ENCODE measurements around the gene BSG. TPM values are rescaled to one million over a fixed set of nuclear protein-coding genes. Genes with fewer than 3 reads are reported as not detected.

The BSG gene
- 654 to 745 TPM (median 712 TPM) in 5 replicates for total RNA-seq (2022; extraction: Qiagen RNA extraction; ENCODE audit: low read depth)

GRCh38 chr19:572140-572742 lies at the start of gene BSG:
Gene BSG, plus strand, starts transcription at chr19:572596. Its CDS starts 39 bp downstream, at chr19:572635.

GRCh38 chr19:531753-532560 lies 40.4 kb upstream of the BSG start, which contains the start of gene CDC34:
Gene CDC34, plus strand, starts transcription at chr19:531760. Its CDS starts 172 bp downstream, at chr19:531932.

DNA sequence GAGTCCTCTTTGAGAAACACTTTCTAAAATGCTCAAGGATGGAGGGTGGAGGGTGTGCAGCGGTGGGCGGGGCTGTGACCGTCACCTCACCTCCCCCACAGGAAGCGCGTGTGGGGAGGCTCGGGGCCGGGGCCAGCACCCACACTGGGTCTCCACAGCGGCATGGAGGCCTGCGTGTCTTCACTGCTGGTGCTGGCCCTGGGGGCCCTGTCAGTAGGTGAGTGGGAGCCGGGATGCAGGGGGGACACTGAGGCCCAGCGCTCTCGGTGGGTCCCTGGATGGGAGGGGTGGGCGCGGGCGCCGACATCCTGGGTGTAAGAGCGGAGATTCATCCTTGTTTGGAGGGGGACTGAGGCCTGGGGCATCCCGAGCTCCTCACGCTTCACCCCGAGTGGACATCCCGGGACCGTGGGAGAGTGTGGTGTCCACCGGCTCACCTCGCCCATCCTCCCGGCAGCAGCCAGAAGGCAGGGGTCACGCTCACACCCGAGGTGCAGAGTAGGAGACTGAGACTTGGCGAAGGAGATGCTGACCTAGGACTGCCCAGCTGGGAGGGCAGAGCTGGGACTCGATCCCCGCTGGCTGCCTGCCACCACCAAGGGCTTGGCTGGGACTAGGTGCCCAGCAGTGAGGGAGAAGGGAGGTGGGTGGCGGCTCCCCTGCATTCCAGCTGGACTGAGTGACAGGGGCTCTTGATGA lies 28.3 kb upstream of the BSG start, which contains the start of gene GZMM:
GZMM (plus strand) TSS at position 144 of the 699 bp plus-strand sequence; CDS start at position 163, 19 bp downstream.

GRCh38 chr19:589693-590395 lies 17.4 kb downstream of the BSG start, which contains the start of gene HCN2:
Gene HCN2, plus strand, starts transcription at chr19:589881. Its CDS starts 65 bp downstream, at chr19:589946.

Other genes starting within 250 kb of the BSG start
- 14.4 to 22.9 TPM (median 18.8 TPM) in 5 replicates for gene MIER2, start 227.8 kb upstream of the BSG start, total RNA-seq (2022; extraction: Qiagen RNA extraction; ENCODE audit: low read depth)
- 0.24 to 0.59 TPM (median 0.53 TPM) in 5 replicates for gene C2CD4C, start 163.4 kb upstream of the BSG start, total RNA-seq (2022; extraction: Qiagen RNA extraction; ENCODE audit: low read depth)
- 0.71 to 1.3 TPM (median 0.85 TPM) in 5 replicates for gene SHC2, start 111.6 kb upstream of the BSG start, total RNA-seq (2022; extraction: Qiagen RNA extraction; ENCODE audit: low read depth)
- 0.28 to 0.46 TPM (median 0.35 TPM) in 4 of 5 replicates, not detected in the other for gene MADCAM1, start 76.1 kb upstream of the BSG start, total RNA-seq (2022; extraction: Qiagen RNA extraction; ENCODE audit: low read depth)
- gene TPGS1, start 65.1 kb upstream of the BSG start, total RNA-seq (2022; extraction: Qiagen RNA extraction; ENCODE audit: low read depth) = 11.5 to 18.7 TPM (median 16.6 TPM) in 5 replicates
- 63.8 to 108 TPM (median 105 TPM) in 5 replicates for gene CDC34, start 40.8 kb upstream of the BSG start, total RNA-seq (2022; extraction: Qiagen RNA extraction; ENCODE audit: low read depth)
- gene GZMM, start 28.5 kb upstream of the BSG start, total RNA-seq (2022; extraction: Qiagen RNA extraction; ENCODE audit: low read depth) = 0.46 to 0.57 TPM (median 0.47 TPM) in 4 of 5 replicates, not detected in the other
- gene HCN2, start 17.3 kb downstream of the BSG start, total RNA-seq (2022; extraction: Qiagen RNA extraction; ENCODE audit: low read depth) = 28.0 to 41.1 TPM (median 39.0 TPM) in 5 replicates
- gene POLRMT, start 60.9 kb downstream of the BSG start, total RNA-seq (2022; extraction: Qiagen RNA extraction; ENCODE audit: low read depth) = 79.8 to 102 TPM (median 97.1 TPM) in 5 replicates
- gene FGF22, start 67.3 kb downstream of the BSG start, total RNA-seq (2022; extraction: Qiagen RNA extraction; ENCODE audit: low read depth) = 0.58 to 1.1 TPM (median 0.88 TPM) in 5 replicates
- 54.9 to 71.5 TPM (median 67.0 TPM) in 5 replicates for gene RNF126, start 90.6 kb downstream of the BSG start, total RNA-seq (2022; extraction: Qiagen RNA extraction; ENCODE audit: low read depth)
- gene FSTL3, start 103.8 kb downstream of the BSG start, total RNA-seq (2022; extraction: Qiagen RNA extraction; ENCODE audit: low read depth) = 118 to 154 TPM (median 135 TPM) in 5 replicates
- gene PRSS57, start 122.9 kb downstream of the BSG start, total RNA-seq (2022; extraction: Qiagen RNA extraction; ENCODE audit: low read depth) = 0.13 TPM in 1 of 5 replicates, not detected in the others
- 10.0 to 17.7 TPM (median 15.2 TPM) in 5 replicates for gene PALM, start 136.3 kb downstream of the BSG start, total RNA-seq (2022; extraction: Qiagen RNA extraction; ENCODE audit: low read depth)
- gene MISP, start 178.5 kb downstream of the BSG start, total RNA-seq (2022; extraction: Qiagen RNA extraction; ENCODE audit: low read depth) = 75.0 to 98.0 TPM (median 94.7 TPM) in 5 replicates
- 223 to 257 TPM (median 229 TPM) in 5 replicates for gene PTBP1, start 224.9 kb downstream of the BSG start, total RNA-seq (2022; extraction: Qiagen RNA extraction; ENCODE audit: low read depth)
- 2.7 to 5.0 TPM (median 4.1 TPM) in 5 replicates for gene PLPPR3, start 249.4 kb downstream of the BSG start, total RNA-seq (2022; extraction: Qiagen RNA extraction; ENCODE audit: low read depth)

Data from A549 treated with CpdA at 1 μM for 4 hours (cell line).